Activated CD8-positive, alpha-beta memory T cell treated with anti-CD3 and anti-CD28 coated beads, Interleukin-2, amount 50 U/mL, for 1 hour (primary cell): ENCODE results near the gene LAMB4.

ENCODE experiments used
- DNase-seq: peaks from one replicate; pipeline ENCODE4 v3.0.0-alpha.2; 2020; ENCODE audit errors: extremely low read depth

The LAMB4 gene

DNA sequence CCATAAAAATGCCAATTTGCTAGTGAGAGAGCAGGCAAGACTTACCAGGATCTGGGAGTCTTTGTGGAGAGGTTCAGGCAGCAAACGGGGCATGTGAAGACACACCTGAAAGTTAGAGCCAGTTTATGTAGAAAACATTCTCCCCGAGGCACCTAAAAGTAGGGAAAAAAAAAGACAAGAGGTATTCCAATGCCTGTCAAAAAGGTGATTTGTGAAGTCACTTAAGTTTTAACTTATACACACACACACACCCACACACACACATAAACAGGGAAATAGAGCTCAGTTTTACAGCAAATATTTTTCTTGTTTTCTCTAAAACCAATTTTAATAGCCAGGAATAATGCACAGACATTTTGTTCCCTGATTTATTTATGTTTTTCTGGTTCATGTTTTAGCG is at the start of gene LAMB4:
TSS of gene LAMB4 (minus strand) at position 101 of the 400 bp plus-strand sequence. CDS start 7,197 bp downstream, outside the sequence.
- no peak for DNase-seq

DNA sequence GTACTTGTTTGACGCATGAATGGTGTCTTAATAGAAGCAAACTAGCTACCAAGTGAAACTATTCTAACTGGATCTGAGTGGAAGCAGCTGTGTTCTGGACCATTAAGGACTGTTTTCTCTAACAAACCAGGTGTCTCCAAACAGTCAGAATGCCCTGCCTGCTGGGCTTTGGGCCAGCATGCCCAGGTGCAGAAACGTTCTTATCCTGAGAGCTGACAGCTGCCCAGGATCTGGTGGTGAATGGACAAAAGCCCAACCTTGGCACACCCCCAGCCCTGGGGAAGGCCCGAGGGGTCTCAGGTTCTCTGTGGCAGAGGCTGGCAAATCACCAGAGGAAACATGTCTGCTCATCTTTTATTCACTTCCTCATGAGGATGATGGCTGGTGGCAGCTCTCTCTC is 48.2 kb upstream of the LAMB4 start:
- no peak for DNase-seq

GRCh38 chr7:108171164-108171563 is 41.0 kb upstream of the LAMB4 start:
- no peak for DNase-seq

- no peak for DNase-seq
Measured at GRCh38 chr7:108170251-108170650, 40.1 kb upstream of the LAMB4 start.

DNA sequence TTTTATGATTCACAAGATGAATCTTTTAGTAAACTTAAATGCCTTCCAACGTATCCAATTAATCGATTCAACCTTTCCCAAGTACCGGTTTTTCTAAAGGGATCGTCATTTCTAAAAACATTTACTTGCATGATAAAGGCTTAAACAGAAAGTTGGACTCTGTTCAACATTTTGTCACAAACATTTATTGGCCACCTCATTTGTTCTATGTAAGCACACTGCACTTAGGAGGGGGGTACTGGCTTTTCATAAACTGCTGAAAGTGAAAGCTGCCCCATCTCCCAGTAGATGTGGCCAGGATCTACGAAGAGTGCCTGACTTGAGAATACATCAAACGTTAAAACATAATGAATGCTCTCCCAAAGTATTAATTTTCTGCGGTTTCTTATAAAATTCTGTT is 37.3 kb upstream of the LAMB4 start:
- DNase-seq, result no peak

GRCh38 chr7:108166687-108167086 is 36.5 kb upstream of the LAMB4 start:
- no peak for DNase-seq

DNA sequence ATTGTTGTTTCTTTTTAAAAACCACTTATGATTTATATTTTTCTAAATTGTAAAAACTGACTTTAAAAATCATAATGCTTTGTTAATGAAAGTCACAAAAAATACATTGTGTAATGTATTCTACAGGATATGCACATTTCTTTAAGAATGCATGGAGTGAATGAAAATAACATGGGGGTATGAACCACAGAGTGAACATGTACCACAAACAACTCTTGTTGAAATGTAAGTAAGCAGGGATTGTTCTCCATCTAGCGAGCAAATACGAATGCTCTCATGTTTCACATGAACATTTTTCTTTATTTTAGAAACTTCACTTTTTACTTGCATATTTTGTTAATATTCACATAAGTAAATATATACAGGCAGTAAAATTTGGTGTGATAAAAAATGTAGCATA is 35.6 kb upstream of the LAMB4 start:
- no peak for DNase-seq

DNA sequence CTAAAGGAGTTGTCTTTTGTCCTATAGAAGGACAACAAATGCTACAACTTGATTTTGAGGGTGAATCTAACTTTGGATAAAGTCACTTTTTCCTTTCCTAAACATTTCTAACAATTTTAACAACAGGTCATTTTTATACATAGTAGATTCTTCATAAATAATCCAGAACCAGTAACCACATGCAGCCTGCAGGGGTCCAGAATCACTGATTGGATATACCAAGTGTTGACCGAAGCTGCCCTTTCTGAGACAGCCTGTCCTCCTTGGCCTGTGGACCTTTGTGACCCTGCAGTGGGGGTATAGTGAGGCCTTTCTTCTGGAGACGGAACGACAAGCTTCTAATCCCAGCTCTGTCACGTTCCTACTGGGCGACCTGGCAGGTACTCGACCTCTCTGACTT is 34.8 kb upstream of the LAMB4 start:
- no peak for DNase-seq

DNA sequence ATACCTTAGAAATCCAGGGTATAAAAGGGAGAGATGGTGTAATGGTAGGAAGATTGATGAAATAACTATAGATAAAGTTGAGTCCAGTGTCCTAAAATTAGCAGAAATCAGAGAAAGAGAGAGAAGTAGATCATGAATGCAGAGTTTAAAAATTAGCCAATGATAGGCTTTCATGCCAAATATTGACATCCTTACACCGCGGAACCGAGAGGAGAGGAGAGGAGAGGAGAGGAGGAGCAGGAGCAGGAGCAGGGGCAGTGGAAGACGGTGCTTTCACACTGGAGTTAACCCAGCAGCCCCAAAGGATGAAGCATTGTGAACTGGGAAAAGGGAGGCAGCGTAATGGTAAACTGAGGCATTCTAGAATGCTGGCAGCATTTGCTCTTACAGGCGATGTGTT is 34.2 kb upstream of the LAMB4 start:
- DNase-seq, result no peak

DNA sequence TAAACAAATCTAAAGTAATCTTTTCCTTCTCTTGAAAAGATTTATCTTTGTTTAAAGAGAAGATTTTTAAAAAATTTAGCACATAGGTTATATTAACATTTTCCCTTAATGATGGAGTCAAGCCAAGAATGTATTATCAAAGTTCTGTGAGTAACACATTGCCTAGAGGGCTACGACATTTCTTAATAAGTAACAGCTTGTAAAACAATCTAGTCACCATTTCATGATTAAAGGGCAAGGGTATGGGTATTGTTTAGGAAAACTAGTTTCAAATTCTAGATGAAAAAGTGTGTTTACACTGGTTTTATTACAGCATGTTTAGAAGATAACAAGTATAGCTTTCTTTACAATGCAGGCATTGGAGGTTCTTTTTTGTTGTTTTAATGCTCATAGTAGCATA is 28.6 kb upstream of the LAMB4 start:
- DNase-seq, result no peak

DNA sequence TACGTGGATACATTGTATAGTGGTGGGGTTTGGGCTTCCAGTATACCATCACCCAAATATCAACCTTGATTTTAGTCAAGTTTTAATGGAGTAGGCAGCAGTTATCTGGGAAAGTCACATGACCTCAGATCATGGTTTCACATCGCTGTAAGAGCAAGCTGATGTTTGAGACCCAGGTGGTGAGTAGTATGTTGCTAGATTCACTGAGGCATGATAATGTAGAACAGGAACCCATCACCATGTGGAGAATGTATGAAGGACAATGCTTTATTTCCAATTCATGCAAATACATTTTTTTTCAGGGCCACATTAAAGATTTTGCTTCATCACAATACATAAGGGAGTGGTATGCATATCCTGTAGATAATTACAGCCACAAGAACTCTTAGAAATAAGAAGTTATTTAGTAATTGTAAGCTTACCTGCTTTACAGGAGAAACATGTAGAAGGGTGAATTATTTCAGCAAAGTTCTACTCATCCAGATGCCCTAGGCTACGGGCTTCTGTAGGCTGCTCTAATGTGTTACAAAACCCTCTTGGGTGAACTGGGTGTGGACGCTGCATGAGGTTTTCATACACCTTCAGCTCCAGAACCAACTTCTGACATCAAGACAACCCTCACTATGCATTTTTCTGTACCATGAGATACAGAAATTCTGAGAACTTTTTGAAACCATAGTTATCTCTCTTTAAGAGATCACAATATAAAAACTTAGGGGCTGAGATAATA is 27.6 kb upstream of the LAMB4 start:
- DNase-seq, result no peak

DNA sequence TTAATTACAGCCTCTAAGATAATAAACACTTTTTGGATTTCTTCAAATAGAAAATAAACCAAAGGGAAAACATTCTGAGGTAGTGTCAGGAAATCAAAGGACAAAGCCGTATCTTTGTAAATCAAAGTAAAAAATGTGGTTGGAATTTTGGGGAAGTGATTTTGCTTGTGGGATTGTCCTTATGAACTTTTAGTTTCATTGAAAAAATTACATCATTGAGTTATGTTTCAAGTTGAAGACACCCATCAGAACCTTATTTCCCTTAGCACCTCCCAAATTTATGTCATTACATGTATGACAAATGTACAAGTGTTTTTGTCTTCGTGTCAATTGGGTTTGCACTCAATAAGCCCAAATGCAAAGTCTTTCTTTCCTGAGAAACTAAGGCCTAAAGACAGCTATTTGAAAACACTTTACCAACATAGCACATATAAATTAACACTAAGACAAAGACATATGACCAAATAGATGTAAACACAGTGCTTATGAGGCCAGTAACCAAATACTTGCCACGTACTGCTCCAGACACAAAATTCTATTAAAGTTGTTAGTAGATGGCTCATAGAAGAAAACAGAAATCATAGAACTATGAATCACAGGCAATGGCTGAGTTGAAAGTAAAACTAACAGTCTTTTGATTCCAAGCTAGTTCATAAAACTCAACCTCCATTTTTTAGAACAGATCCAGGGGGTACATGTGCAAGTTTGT is 26.9 kb upstream of the LAMB4 start:
- no peak for DNase-seq

DNA sequence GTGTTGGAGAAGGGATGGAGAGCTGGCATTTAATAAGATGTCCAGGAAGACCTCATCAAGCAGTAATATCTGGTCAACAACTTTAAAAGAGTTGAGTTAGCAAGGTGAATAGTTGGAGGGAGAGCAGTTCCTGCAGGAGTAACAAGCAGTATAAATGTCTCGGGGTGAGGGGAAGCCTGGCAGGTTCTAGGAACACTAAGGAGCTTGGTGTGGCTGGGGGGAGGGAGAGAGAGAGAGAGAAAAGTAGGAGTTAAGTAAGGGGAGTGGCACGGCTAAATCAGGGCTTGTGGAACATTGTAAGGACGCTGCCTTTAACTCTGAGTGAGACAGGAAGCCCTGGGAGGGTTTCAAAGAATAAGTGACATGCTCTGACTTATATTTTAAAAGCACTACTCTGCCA is 22.0 kb upstream of the LAMB4 start:
- DNase-seq, result no peak

GRCh38 chr7:108149908-108150307 is 19.7 kb upstream of the LAMB4 start:
- DNase-seq, result no peak

GRCh38 chr7:108149119-108149518 is 19.0 kb upstream of the LAMB4 start:
- DNase-seq, result no peak

DNA sequence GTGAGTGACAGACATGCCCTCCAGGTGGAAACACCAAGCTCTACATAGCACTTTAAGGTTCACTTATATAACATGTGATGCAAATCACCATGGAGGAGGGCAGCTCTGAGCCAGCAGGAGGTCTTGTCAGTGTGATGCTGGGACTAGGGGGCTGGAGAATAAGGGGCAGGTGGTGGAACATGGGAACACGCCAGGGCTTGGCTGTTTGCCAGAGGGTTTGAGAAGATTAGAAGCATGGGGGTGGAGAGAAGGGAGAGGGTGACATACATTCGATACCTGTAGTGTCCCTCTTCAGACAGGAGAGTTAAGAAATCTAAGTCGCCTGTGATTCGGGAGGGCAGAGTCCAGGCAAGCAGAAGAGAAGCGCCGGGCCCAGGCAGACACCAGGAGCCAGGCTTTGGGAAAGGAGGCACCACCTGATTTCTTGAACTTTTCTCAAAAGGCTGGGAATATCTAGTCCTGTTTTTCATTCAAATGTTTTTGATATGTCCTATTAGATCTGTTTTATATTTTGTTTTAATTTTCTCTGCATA is 16.9 kb upstream of the LAMB4 start:
- no peak for DNase-seq

GRCh38 chr7:108146070-108146842 is 16.1 kb upstream of the LAMB4 start:
- DNase-seq, result no peak

DNA sequence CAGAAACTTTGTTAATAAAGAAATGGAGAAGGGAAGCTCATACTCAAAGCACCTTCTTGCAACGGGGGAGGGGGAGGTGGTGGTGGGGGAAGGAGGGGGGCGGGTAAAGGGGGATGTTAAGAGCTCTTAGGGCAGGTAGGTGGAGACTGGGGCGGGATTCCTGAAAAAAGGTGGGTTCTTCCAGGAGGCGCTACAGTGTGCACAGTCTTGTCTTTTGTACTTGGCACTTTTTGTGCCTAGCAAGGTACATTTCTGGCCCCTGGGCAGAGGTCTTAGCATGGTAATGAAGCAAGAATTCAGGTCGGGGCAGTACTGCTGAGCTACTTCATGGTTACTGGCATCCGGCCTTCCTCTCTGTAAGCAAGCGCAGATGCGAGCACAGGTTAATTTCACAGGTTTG is 15.2 kb upstream of the LAMB4 start:
- no peak for DNase-seq

- no peak for DNase-seq
Measured at GRCh38 chr7:108144931-108145330, 14.8 kb upstream of the LAMB4 start.

DNA sequence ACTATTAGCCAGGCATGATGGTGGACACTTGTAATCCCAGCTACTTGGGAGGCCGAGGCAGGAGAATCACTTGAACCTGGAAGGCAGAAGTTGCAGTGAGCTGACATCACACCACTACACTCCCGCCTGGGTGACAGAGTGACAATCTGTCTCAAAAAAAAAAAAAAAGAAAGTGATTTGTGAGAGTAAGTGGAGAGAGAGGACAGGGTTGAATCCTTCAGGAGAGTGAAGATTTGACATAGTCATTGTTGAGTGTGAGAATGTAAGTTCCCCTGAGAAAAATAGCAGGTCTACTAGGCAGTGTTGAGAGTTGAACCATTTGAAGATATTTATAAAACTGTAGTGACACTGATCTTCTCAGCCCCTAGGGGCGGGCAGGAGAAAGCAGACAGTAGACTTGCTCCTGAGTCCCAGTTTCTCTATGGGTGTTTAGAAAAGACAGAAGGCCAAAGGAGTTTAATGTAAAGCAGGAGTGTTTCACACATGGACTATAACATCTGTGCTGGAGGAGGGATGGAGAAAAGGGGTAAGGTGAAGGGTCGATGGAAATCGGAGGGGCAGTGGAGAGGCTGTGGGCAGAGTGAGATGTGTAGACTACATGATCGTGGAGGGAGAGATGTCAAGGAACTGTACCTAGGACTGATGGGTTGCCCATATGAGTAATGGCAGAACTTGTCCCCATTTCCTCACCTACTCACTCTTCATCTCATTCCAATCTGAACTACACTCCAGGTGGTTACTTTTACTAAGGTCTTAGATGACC is 13.7 kb upstream of the LAMB4 start:
- no peak for DNase-seq

DNA sequence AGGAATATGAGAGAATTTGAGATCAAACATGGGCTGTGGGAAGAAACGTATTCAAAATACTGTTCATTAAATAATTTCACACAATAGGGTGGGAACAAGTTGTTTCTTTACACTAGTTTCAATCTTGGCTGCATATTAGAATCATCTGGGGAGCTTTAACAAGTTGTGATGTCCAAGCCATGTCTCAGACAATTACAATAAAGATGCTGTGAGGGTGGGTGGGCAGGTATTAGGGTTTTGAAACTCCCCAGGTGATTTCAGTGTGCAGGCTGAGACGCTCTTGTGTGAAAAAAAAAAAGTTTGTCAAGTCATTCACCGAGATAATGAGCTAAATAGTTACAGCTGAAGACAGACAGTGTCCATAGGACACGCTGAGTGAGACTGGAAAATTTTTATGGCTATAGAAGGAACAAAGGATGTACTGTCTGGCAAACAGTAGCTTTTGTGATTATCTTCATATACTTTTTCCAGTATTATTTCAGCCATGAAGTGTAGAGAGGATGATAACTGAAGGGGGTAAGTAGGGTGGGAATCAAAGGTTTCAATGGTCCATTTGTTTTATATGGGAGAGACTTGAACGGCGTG is 12.6 kb upstream of the LAMB4 start:
- DNase-seq, result no peak
